ENCODE measurements around the gene DPP7. TPM values are rescaled to one million over a fixed set of nuclear protein-coding genes. Genes with fewer than 3 reads are reported as not detected.

Gene DPP7
- total and polyA plus RNA-seq, 2 of the 8 experiments (the other 6 are each of a cell fraction or from before 2014, with no cell fraction given), result 21.2 to 26.8 TPM

DNA sequence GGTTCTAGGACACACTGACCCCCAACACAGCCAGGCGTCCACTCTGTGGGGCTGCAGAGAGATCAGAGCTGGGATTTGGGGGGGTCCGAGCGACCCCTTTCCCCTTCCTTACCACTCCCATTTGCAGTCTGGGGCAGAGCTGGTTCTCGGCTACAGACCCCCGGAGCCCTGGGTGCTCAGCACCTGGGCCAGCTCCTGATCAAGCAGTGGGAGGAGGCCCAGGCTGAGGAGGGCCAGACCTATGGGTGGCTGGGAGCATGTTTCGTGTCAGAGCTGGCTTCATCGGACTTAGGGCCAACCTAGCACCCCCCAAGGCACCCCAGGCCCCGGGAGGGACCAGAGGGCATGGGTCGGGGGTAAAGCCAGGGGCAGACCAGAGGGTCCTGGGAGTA is 32.0 kb upstream of the DPP7 start:
- ChIA-PET POLR2A (ENCODE audit: partially characterized antibody) (interaction anchor here (0.9 to 1.3 kb wide), 2 partner anchors 8 to 77 kb away, joined by 3 to 7 read pairs; partner anchors contain the start of gene GRIN1), CTCF (ENCODE audit: partially characterized antibody) (interaction anchor here (0.7 to 1.4 kb wide), 7 partner anchors 16 to 117 kb away, joined by 3 read pairs; no protein-coding TSS in a partner anchor)
- Histone ChIP-seq H2BK120ac (replicated peaks; ENCODE audit: low read depth, low read length) (no peak overlapping the region), H3K36me3 (ENCODE audit: control insufficient read depth in 2 of 4, insufficient read depth in 4 of 4, low read length in 3 of 4) (no peaks in the 10 kb centered on the region), H3K9me3 (ENCODE audit: insufficient read depth in 2 of 2, low read depth in 1 of 2, low read length in 1 of 2) (no peaks in the 10 kb centered on the region), H2AK5ac (ENCODE audit: low read depth, low read length) (no peak overlapping the region), H3K4ac (replicated peaks; ENCODE audit: insufficient read length, low read depth, low read length) (no peak overlapping the region), H3K27ac (ENCODE audit: low read depth, low read length) (no peak overlapping the region), H3K23ac (ENCODE audit: insufficient read length) (no peak overlapping the region), H2BK5ac (ENCODE audit: low read depth, low read length) (no peak overlapping the region), H3K4me1 (replicated peaks in 1 of 4; ENCODE audit: control insufficient read depth in 3 of 4, insufficient read depth in 4 of 4, low read length in 3 of 4) (peaks cover 0 to 9% (median 0%) of the 10 kb centered on the region in 4 experiments; a peak in 1 of 7 replicates), H3K56ac (replicated peaks; ENCODE audit: insufficient read length, low read depth, low read length) (no peak overlapping the region), H2BK15ac (ENCODE audit: low read length) (no peak overlapping the region), H4K8ac (ENCODE audit: extremely low read depth, insufficient read depth, low read length) (no peak overlapping the region), H2BK20ac (ENCODE audit: low read length) (no peak overlapping the region), H3K79me2 (ENCODE audit: control insufficient read depth in 1 of 2, insufficient read depth in 2 of 2, low read length in 2 of 2) (no peaks in the 10 kb centered on the region), H2BK12ac (ENCODE audit: low read depth, low read length) (no peak overlapping the region), H3K23me2 (ENCODE audit: low read depth, low read length) (no peaks in the 10 kb centered on the region), H3K14ac (ENCODE audit: insufficient read length) (no peak overlapping the region), H2AFZ (ENCODE audit: low read length) (no peak overlapping the region), H3K4me3 (ENCODE audit: extremely low read depth in 1 of 4, insufficient read depth in 2 of 4, low read depth in 3 of 4, low read length in 4 of 4) (no peak overlapping the region), H3K4me2 (ENCODE audit: insufficient read depth in 1 of 2, low read depth in 2 of 2, low read length in 2 of 2) (no peak overlapping the region), H3K9ac (replicated peaks in 1 of 4; ENCODE audit: extremely low read depth in 1 of 4, low read depth in 3 of 4, low read length in 3 of 4) (no peak overlapping the region), H4K20me1 (replicated peaks in 1 of 2; ENCODE audit: control insufficient read depth in 1 of 2, insufficient read depth in 2 of 2, low read length in 2 of 2) (peaks cover 0 to 11% of the 10 kb centered on the region in 2 experiments), H3K27me3 (replicated peaks in 1 of 4; ENCODE audit: control insufficient read depth in 3 of 4, extremely low read depth in 1 of 4, insufficient read depth in 3 of 4, low read length in 3 of 4) (peaks cover 0 to 24% (median 21%) of the 10 kb centered on the region in 4 experiments; a peak in 6 of 7 replicates), H3K79me1 (ENCODE audit: low read depth, low read length) (no peaks in the 10 kb centered on the region), H4K91ac (replicated peaks; ENCODE audit: insufficient read length, low read length) (no peak overlapping the region), H4K5ac (ENCODE audit: insufficient read length, low read depth, low read length) (no peak overlapping the region), H3K18ac (ENCODE audit: extremely low read depth, low read length) (no peak overlapping the region)
- FAIRE-seq, result no peak
- no peak for TF ChIP-seq JUND (IDR thresholded peaks at IDR 0.05; ENCODE audit: low read length)
- TF ChIP-seq RBBP5 (IDR thresholded peaks at IDR 0.05; ENCODE audit: borderline replicate concordance, low read depth, low read length), result no peak
- 85% methylated on average over 4 of the region's 9 CpGs; no CpG with 5 or more reads in 1 of the 2 experiments for WGBS, 2 experiments (ENCODE audit: extremely low coverage in 1 of 2, insufficient coverage in 1 of 2, insufficient read length in 1 of 2, insufficient replicate concordance in 2 of 2, low coverage in 1 of 2, low lambda C conversion rate in 2 of 2, missing lambda C conversion rate in 1 of 2)
- no peak for DNase-seq (ENCODE audit: low read depth in 1 of 2, low spot score in 2 of 2)
